ENCODE results near the gene ASB5.

The ASB5 gene

DNA sequence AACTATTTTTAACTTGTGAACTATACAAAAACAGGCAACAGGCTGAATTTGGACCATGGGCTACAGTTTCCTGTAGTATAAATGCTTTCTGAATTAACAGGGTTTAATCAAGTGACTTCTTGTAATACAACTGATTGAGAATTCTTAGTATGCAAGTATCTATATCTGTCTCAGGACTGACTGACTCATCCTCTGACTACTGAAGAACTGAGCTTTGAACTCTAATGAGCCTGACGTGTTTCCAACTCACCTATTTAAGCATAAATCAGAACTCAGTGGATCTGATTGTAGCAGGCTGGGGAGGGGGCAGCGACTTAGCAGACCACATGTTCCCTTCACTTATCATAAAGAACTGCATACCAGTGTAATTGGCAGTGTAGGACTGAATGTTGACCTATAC lies 81.4 kb downstream of the ASB5 start:
- no peak overlapping the region for H3K4me3 ChIP-seq
- no peak overlapping the region for H3K27ac ChIP-seq
- H3K27me3 ChIP-seq, result no peaks in the 10 kb centered on the region
- no peak for TF ChIP-seq Cebpa-rat (IDR thresholded peaks at IDR 0.05)
- no peaks in the 10 kb centered on the region for H3K36me3 ChIP-seq
- no peaks in the 10 kb centered on the region for H3K4me1 ChIP-seq
- H3K4me2 ChIP-seq, result no peak overlapping the region
- no peaks in the 10 kb centered on the region for H3K9me3 ChIP-seq
- H4K20me1 ChIP-seq, result no peaks in the 10 kb centered on the region
- H3K9ac ChIP-seq, result no peak overlapping the region

DNA sequence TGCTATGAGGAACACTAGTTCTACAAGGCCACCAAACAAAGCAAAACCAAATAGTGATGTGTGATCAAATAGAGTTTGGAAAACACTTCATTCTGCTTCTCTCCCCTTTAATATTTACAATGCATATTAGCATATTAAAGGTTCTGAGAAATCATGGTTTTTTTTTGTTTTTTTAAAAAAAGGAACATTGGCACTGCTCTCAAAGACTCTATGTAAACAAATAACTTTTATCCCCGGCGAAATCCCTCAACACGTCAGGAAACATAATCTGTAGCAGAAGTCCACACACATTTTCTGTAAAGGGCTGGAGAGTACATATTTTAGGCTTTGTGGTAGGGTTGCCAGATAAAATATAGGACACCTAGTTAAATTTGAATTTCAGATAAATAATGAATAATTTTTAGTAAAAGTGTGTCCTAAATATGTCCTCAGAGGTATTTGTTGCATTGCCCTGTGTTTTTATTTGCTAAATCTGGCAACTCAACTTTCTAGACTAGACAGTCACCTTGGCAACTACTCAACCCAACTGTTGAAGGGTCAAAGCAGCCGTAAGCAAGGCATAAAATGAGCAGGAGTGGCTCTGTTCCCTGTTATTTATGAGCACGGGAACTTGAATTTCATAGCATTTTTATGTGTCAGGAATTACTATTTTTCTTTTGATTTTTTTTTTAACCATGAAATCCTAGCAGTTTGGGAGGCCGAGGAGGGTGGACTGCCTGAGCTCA lies 82.2 kb downstream of the ASB5 start:
- no peak for TF ChIP-seq Cebpa-rat (IDR thresholded peaks at IDR 0.05)
- no peaks in the 10 kb centered on the region for H3K9me3 ChIP-seq
- no peak overlapping the region for H3K27ac ChIP-seq
- no peak overlapping the region for H3K4me2 ChIP-seq
- H3K36me3 ChIP-seq, result no peaks in the 10 kb centered on the region
- H3K4me3 ChIP-seq, result no peak overlapping the region
- H3K27me3 ChIP-seq, result no peaks in the 10 kb centered on the region
- no peaks in the 10 kb centered on the region for H3K4me1 ChIP-seq
- no peak overlapping the region for H3K9ac ChIP-seq
- no peaks in the 10 kb centered on the region for H4K20me1 ChIP-seq

- no peak overlapping the region for H3K4me2 ChIP-seq
Observed at GRCh38 chr4:176186067-176186466, 83.0 kb downstream of the ASB5 start.

GRCh38 chr4:176185051-176185450 lies 84.0 kb downstream of the ASB5 start:
- Histone ChIP-seq H3K4me2 (no peak overlapping the region), H3K4me3 (no peak overlapping the region), H4K20me1 (no peaks in the 10 kb centered on the region), H3K9ac (no peak overlapping the region), H3K36me3 (no peaks in the 10 kb centered on the region), H3K27me3 (no peaks in the 10 kb centered on the region), H3K27ac (no peak overlapping the region), H3K9me3 (no peaks in the 10 kb centered on the region), H3K4me1 (no peaks in the 10 kb centered on the region)
- no peak for TF ChIP-seq Cebpa-rat (IDR thresholded peaks at IDR 0.05)

More at GRCh38 chr4:176186067-176186466, 83.0 kb downstream of the ASB5 start:
- Histone ChIP-seq H3K36me3 (no peaks in the 10 kb centered on the region), H3K9ac (no peak overlapping the region), H3K27ac (no peak overlapping the region), H3K9me3 (no peaks in the 10 kb centered on the region), H4K20me1 (no peaks in the 10 kb centered on the region), H3K4me1 (no peaks in the 10 kb centered on the region), H3K27me3 (no peaks in the 10 kb centered on the region), H3K4me3 (no peak overlapping the region)
- no peak for TF ChIP-seq Cebpa-rat (IDR thresholded peaks at IDR 0.05)

All from BLaER1 (cell line).